Measurements from ENCODE around the gene RAP1GAP. TPM values are rescaled to one million over a fixed set of nuclear protein-coding genes. Genes with fewer than 3 reads are reported as not detected.

RAP1GAP gene
- total and polyA plus RNA-seq, 2 of the 13 experiments (the other 11 are each of a cell fraction or from before 2014, with no cell fraction given) = 11.9 to 37.5 TPM

- TF ChIP-seq ZBTB49 (CRISPR knock-in tag; IDR thresholded peaks at IDR 0.05; ENCODE audit: borderline replicate concordance) = no peak
- TF ChIP-seq SKIL (CRISPR knock-in tag; IDR thresholded peaks at IDR 0.05; ENCODE audit: borderline replicate concordance) = no peak
- no peak; the same call in 1 of the 2 replicates for TF ChIP-seq PLSCR1 (CRISPR knock-in tag; IDR thresholded peaks at IDR 0.05; ENCODE audit: borderline replicate concordance)
- TF ChIP-seq E2F2 (CRISPR knock-in tag; IDR thresholded peaks at IDR 0.05; ENCODE audit: borderline replicate concordance) = 0 out of 2 replicates have a peak, but pooled peaks have one; percentile 79
- peak; percentile 80 for TF ChIP-seq RXRB (CRISPR knock-in tag; IDR thresholded peaks at IDR 0.05; ENCODE audit: borderline replicate concordance)
- peak; percentile 88 for TF ChIP-seq ZNF772 (CRISPR knock-in tag; IDR thresholded peaks at IDR 0.05)
- TF ChIP-seq ZNF678 (CRISPR knock-in tag; IDR thresholded peaks at IDR 0.05) = no peak
- peak; percentile 87 for TF ChIP-seq ZBTB7A (CRISPR knock-in tag; IDR thresholded peaks at IDR 0.05)
- TF ChIP-seq KDM5B (CRISPR knock-in tag; IDR thresholded peaks at IDR 0.05; ENCODE audit: borderline replicate concordance) = peak; percentile 86
- peak; percentile 73 for TF ChIP-seq TEAD3 (CRISPR knock-in tag; optimal IDR thresholded peaks at IDR 0.05; ENCODE audit: borderline replicate concordance)
- TF ChIP-seq ZNF704 (CRISPR knock-in tag; IDR thresholded peaks at IDR 0.05; ENCODE audit: borderline replicate concordance) = no peak; the same call in 1 of the 2 replicates
- TF ChIP-seq GPN1 (CRISPR knock-in tag; IDR thresholded peaks at IDR 0.05; ENCODE audit: borderline replicate concordance) = no peak
- TF ChIP-seq ZNF512B (CRISPR knock-in tag; IDR thresholded peaks at IDR 0.05; ENCODE audit: borderline replicate concordance) = no peak
- peak; percentile 74 for TF ChIP-seq MED8 (CRISPR knock-in tag; IDR thresholded peaks at IDR 0.05; ENCODE audit: insufficient replicate concordance)
- TF ChIP-seq SOX5 (CRISPR knock-in tag; IDR thresholded peaks at IDR 0.05; ENCODE audit: borderline replicate concordance) = peak; percentile 70
- peak; percentile 53 for TF ChIP-seq HNRNPLL (IDR thresholded peaks at IDR 0.05; ENCODE audit: low read depth, low read length, poor library complexity, severe bottlenecking)
- TF ChIP-seq ZNF317 (CRISPR knock-in tag; IDR thresholded peaks at IDR 0.05) = peak; percentile 78
These were observed at the start of gene RAP1GAP (continued) for GRCh38 chr1:21669258-21670058.

All from HepG2 (cell line).